Peyer's patch (tissue), 4 donors: ENCODE measurements around the gene NPPB.

Source experiments
- CTCF ChIP-seq, 6 experiments: fragments of 450-650 bp in 4 of 6; fragments of 200-600 bp in 2 of 6; sonication (generic) in 1 of 6; IDR thresholded peaks; one replicate each; pipeline ENCODE4 v1.5.1; 2017 to 2019; ENCODE audit warnings: antibody characterized with exemption in 6 of 6, mild to moderate bottlenecking in 3 of 6, moderate library complexity in 1 of 6
- POLR2A ChIP-seq, 2 donors: fragments of 450-650 bp; IDR thresholded peaks; one replicate each; pipeline ENCODE4 v1.5.1; 2017; ENCODE audit warnings: antibody characterized with exemption in 2 of 2, mild to moderate bottlenecking in 2 of 2, moderate library complexity in 2 of 2

GRCh38 chr1:11842154-11843041 is 16.3 kb downstream of the NPPB start:
- TF ChIP-seq CTCF (IDR thresholded peaks at IDR 0.05) (no peak), POLR2A (IDR thresholded peaks at IDR 0.05) (no peak)
